Omental fat pad (tissue), 4 donors: ENCODE measurements around the gene STRIP1. TPM values are rescaled to one million over a fixed set of nuclear protein-coding genes. Genes with fewer than 3 reads are reported as not detected.
A peak's percentile ranks its signal among the peaks of the same experiment; 100 is the strongest.

Source experiments
- ATAC-seq: fragments of 150-250 bp; one replicate; pipeline ENCODE4 v1.9.1; 2016; ENCODE audit warnings: mild to moderate bottlenecking, moderate library complexity; ENCODE audit not compliant: low FRiP score
- DNase-seq: peaks from one replicate; pipeline ENCODE4 v3.0.0-alpha.2; 2019; ENCODE audit warnings: low spot score
- total RNA-seq, 4 donors: library from RNA; depleted of rRNA; stranded (reverse); fragments of >200 nt; gene quantifications; one replicate each; pipeline ENCODE4 v1.1.0, GENCODE V29; 2016
- TF ChIP-seq, protein P1 (sequence below), 3 donors: fragments of 450-650 bp; IDR thresholded peaks; one replicate each; pipeline ENCODE4 v1.5.1; 2016 to 2017; ENCODE audit warnings: antibody characterized with exemption in 3 of 3, mild to moderate bottlenecking in 3 of 3, moderate library complexity in 2 of 3

The STRIP1 gene
- total RNA-seq, 4 donors from 2014 or later = 36.7 to 50.7 (median 46.1) TPM

DNA sequence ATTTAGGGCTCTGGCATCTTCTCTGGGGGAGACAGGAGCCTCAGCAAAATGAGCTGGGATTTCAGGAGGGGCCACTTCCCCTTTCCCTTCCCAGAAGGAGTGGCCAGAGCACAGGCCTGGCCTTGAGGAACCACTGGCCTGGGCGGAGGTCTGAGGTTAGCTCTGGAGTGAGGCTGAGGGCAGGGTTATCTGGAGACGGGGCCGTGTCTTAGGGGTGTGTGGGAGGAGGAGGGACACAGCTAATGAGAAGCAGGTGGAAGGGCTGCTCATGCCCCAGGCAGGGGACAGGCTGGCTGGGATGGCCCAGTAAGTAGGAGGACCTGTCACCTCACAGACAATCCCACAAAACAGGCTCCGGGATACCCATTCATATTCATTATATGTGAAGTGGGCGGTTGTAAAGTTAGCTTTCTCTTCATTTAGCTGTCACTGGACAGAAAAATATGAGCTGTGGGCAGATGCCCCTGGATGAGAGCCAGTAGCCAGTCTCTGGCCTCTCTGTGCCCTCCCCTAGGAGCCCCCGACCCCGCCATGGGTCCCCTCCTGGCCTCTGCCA is 23.6 kb downstream of the STRIP1 start:
- DNase-seq = no peak
- TF ChIP-seq, protein P1, sequence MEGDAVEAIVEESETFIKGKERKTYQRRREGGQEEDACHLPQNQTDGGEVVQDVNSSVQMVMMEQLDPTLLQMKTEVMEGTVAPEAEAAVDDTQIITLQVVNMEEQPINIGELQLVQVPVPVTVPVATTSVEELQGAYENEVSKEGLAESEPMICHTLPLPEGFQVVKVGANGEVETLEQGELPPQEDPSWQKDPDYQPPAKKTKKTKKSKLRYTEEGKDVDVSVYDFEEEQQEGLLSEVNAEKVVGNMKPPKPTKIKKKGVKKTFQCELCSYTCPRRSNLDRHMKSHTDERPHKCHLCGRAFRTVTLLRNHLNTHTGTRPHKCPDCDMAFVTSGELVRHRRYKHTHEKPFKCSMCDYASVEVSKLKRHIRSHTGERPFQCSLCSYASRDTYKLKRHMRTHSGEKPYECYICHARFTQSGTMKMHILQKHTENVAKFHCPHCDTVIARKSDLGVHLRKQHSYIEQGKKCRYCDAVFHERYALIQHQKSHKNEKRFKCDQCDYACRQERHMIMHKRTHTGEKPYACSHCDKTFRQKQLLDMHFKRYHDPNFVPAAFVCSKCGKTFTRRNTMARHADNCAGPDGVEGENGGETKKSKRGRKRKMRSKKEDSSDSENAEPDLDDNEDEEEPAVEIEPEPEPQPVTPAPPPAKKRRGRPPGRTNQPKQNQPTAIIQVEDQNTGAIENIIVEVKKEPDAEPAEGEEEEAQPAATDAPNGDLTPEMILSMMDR (IDR thresholded peaks at IDR 0.05) = no peak
- no peak for ATAC-seq

DNA sequence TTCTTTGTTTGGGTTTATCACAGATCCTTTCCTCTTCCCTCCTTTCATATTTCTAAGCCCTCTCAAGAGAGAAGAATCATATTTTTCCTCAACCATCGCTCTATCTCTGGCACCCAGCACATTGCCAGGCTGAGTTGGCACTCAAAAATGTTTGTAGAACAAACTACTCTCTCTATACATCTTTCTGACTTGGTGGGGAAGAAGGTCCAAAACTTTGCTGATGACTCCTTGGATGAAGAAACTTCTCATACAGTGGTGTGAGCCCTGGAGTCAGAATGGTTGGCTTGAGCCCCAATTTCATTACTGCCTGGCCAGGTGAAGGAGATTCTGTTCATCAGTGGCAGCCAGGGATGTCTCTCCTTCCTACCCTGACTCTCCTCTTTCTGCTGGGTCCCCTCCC is 24.2 kb downstream of the STRIP1 start:
- DNase-seq = no peak
- ATAC-seq = peak; percentile 33
- TF ChIP-seq, protein P1 (IDR thresholded peaks at IDR 0.05) = no peak

DNA sequence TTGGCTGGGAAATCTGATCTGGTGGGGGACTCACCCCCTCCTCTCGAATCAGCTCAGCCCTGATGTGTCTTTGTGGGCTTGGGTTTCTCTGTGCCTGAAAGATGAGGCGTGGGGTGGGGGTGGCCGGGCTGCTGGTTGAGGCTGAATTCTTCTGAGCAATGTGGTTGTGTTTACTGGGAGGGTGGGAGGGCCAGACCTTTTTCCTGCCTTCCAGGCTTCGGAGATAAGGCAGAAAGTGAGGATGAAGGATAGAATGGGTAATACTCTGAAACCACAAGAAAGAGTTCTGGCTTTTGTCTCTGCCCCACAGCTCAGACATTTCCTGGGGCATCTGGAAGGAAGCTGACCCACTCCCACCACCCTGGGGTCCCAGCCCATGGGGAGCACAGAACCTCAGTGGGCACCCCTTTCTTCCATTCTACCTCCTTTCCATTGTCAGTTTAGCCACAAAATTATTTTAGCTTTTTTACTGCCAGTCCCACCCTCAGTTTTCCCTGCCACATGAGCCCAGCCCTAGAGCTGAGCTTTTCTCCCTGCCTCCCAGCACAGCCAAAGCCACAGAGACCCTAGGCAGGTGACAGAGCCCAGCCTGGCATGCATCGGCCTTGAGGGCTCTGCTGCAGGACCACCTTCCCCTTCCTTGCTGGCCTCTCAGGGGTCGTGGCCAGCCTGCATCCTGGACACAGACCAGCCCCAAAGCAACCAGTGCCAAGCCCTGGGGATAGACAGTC is 24.9 kb downstream of the STRIP1 start:
- TF ChIP-seq, protein P1 (IDR thresholded peaks at IDR 0.05) = no peak
- DNase-seq (no peak), ATAC-seq (no peak)

DNA sequence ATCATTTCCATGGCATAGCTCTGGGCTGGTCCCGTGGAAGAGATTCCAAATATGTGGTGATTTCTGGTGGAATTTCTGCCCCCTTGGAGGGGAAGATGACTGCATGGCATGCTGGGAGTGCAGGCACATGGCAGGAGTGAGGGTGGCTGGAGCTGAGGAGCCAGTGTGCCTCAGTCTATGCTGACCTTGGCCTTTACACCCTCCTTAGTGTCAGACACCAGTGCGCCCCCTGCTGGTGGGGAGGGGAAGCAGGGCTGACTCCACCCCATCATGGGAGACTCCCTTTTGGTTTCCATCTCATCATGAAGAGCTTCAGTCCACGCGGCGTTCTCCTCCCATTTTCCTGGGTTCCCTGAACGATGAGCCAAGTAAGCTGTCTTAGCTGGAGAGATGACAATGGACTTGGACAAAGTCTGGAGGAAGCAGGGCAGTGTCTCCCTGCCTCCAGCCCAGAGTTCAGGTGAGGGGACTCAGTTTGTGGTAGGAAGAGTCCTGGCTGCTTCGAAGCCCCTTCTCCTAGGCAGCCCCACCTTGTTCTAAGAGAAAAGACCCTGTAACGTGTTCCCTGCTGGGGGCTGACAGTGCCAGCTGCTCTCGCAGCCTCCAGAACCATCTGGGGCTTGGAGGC is 25.7 kb downstream of the STRIP1 start:
- no peak for ATAC-seq
- DNase-seq = peak; percentile 38
- TF ChIP-seq, protein P1 (IDR thresholded peaks at IDR 0.05) = no peak

DNA sequence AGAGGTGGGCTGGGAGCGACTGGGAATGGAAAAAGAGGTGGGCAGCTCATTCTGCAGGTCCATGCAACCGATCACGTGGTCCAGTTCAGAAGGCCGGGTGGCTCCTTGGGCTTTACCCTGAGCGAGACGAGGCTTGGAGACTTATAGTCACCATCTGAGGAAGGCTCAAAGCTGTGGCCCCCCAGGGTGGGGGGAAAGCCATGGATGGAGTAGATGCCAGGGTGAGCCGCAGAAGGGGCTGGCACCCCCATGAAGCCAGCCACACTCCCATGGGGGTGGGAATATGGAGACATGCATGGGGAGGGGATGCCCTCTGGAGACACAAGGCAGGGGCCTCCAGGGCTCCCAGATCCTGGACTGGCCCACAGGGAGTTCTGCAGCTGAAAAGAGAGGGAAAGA is 26.2 kb downstream of the STRIP1 start:
- ATAC-seq (no peak), DNase-seq (no peak)
- TF ChIP-seq, protein P1 (IDR thresholded peaks at IDR 0.05) = no peak

DNA sequence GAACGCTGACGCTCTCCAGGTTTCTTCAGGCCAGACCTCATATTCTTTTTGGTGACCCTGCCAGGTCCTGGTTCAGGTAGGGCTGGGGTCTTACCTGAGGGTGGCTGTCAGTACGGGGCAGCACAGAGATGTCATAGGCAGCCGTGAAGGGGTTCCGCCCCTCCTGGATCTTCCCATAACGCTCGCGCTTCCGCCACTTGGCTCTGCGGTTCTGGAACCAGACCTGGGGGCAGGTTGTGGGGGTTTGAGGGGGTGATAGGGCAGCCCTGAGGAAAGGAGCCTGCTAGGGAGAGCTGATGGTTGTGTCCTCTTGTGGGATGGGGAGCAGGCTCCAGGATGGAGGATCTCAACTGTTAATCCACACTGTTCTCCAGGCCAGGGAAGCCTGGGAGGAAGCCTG is 26.9 kb downstream of the STRIP1 start:
- no peak for DNase-seq
- ATAC-seq = no peak
- TF ChIP-seq, protein P1 (IDR thresholded peaks at IDR 0.05) = no peak
